ENCODE results near the gene MSANTD2.

DNA sequence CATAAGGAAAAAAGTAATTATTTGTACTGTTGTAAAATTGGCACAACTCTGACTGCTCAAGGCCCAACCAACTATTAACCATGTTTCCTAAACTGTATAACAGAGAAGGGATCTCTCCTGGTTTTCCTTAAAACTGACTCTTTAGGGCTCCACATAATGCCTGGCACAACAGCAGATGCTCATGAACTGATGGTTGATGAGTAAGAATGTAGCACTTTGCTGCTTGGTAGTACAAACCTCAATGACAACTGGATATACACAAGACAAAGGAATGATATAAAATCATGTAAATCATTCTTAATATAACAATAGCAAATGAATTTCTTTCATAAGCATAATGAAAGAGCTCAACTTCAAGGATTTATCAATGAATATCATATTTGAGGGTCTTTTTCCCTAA, 11.7 kb downstream of the MSANTD2 start:
- TF ChIP-seq CTCF (IDR thresholded peaks at IDR 0.05; ENCODE audit: low read depth, low read length) (no peak), POLR2A (IDR thresholded peaks at IDR 0.05; ENCODE audit: extremely low read depth, insufficient read length) (no peak), MYC (IDR thresholded peaks at IDR 0.05; ENCODE audit: low read depth, low read length) (no peak)

Data from NB4 (cell line).